SW480 (cell line): ENCODE data around the gene ANKRD30A.
A peak's percentile ranks its signal among the peaks of the same experiment; 100 is the strongest.
"Not testable (repeated sequence)": the region's sequence is repeated elsewhere in the genome, so short reads cannot be mapped to it uniquely, and the experiment has no call there.

Experiments used
- DNase-seq: peaks from one replicate; pipeline ENCODE4 v3.0.0-alpha.2; 2016; ENCODE audit warnings: low spot score

ANKRD30A gene

GRCh38 chr10:37125191-37125732 is at the start of gene ANKRD30A:
ANKRD30A (plus strand) TSS chr10:37125598; CDS start chr10:37125788, 190 bp downstream.
- no peak for DNase-seq

- DNase-seq = not testable (repeated sequence)
Observed at GRCh38 chr10:37076083-37076482, 49.3 kb upstream of the ANKRD30A start.

GRCh38 chr10:37095792-37096573 is 29.4 kb upstream of the ANKRD30A start:
- no peak for DNase-seq

GRCh38 chr10:37101261-37101660 is 24.1 kb upstream of the ANKRD30A start:
- DNase-seq = no peak

GRCh38 chr10:37109000-37109399 is 16.4 kb upstream of the ANKRD30A start:
- DNase-seq = no peak

- no peak for DNase-seq
Observed at GRCh38 chr10:37124532-37124931, 866 bp upstream of the ANKRD30A start.

- DNase-seq = no peak
Observed at GRCh38 chr10:37125921-37126320, 523 bp downstream of the ANKRD30A start.

GRCh38 chr10:37146443-37146842 is 21.0 kb downstream of the ANKRD30A start:
- no peak for DNase-seq

- DNase-seq = not testable (repeated sequence)
Observed at GRCh38 chr10:37162430-37162829, 37.0 kb downstream of the ANKRD30A start.

- not testable (repeated sequence) for DNase-seq
Observed at GRCh38 chr10:37171945-37172344, 46.5 kb downstream of the ANKRD30A start.

- DNase-seq = not testable (repeated sequence)
Observed at GRCh38 chr10:37178296-37178695, 52.9 kb downstream of the ANKRD30A start.

GRCh38 chr10:37182719-37183118 is 57.3 kb downstream of the ANKRD30A start:
- not testable (repeated sequence) for DNase-seq

GRCh38 chr10:37206132-37206531 is 80.7 kb downstream of the ANKRD30A start:
- no peak for DNase-seq

- DNase-seq = no peak
Observed at GRCh38 chr10:37220866-37221265, 95.5 kb downstream of the ANKRD30A start.

GRCh38 chr10:37222046-37222445 is 96.6 kb downstream of the ANKRD30A start:
- DNase-seq = no peak

- no peak for DNase-seq
Observed at GRCh38 chr10:37225163-37225562, 99.8 kb downstream of the ANKRD30A start.

- DNase-seq = no peak
Observed at GRCh38 chr10:37226524-37226923, 101.1 kb downstream of the ANKRD30A start.

- DNase-seq = no peak
Observed at GRCh38 chr10:37234692-37235091, 109.3 kb downstream of the ANKRD30A start.

- DNase-seq = no peak
Observed at GRCh38 chr10:37236093-37236492, 110.7 kb downstream of the ANKRD30A start.

- DNase-seq = no peak
Observed at GRCh38 chr10:37240223-37240622, 114.8 kb downstream of the ANKRD30A start.

GRCh38 chr10:37246637-37247036 is 121.2 kb downstream of the ANKRD30A start:
- DNase-seq = no peak

GRCh38 chr10:37255837-37256236 is 130.4 kb downstream of the ANKRD30A start:
- DNase-seq = not testable (repeated sequence)

GRCh38 chr10:37263304-37263703 is 137.9 kb downstream of the ANKRD30A start:
- DNase-seq = peak; percentile 1

- DNase-seq = no peak
Observed at GRCh38 chr10:37268266-37268665, 142.9 kb downstream of the ANKRD30A start.
